ENCODE results near the gene PDCD2L.
"Not testable (repeated sequence)": the region's sequence is repeated elsewhere in the genome, so short reads cannot be mapped to it uniquely, and the experiment has no call there.

The PDCD2L gene

DNA sequence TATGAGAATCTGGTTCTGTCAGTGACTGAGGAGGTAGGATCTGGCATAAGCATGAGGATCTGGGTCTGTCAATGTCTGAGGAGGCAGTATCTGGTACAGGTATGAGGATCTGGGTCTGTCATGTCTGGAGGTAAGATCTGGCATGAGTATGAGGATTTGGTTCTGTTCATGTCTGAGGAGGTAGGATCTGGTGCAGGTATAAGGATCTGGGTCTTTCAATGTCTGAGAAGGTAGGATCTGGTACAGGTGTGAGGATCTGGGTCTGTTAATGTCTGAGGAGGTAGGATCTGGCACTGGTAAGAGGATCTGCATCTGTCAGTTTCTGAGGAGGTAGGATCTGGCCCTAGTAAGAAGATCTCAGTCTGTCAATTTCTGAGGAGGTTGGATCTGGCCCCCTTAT, 12.4 kb upstream of the PDCD2L start:
- H3K9me3 ChIP-seq, result no peaks in the 10 kb centered on the region; the same call in 1 of the 2 replicates
- no peak overlapping the region for H3K4me3 ChIP-seq (ENCODE audit: low read depth, low read length)
- H3K36me3 ChIP-seq, result peaks cover 90% of the 10 kb centered on the region
- no peaks in the 10 kb centered on the region for H3K27me3 ChIP-seq
- no peak for DNase-seq
- TF ChIP-seq, protein P1, sequence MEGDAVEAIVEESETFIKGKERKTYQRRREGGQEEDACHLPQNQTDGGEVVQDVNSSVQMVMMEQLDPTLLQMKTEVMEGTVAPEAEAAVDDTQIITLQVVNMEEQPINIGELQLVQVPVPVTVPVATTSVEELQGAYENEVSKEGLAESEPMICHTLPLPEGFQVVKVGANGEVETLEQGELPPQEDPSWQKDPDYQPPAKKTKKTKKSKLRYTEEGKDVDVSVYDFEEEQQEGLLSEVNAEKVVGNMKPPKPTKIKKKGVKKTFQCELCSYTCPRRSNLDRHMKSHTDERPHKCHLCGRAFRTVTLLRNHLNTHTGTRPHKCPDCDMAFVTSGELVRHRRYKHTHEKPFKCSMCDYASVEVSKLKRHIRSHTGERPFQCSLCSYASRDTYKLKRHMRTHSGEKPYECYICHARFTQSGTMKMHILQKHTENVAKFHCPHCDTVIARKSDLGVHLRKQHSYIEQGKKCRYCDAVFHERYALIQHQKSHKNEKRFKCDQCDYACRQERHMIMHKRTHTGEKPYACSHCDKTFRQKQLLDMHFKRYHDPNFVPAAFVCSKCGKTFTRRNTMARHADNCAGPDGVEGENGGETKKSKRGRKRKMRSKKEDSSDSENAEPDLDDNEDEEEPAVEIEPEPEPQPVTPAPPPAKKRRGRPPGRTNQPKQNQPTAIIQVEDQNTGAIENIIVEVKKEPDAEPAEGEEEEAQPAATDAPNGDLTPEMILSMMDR (IDR thresholded peaks at IDR 0.05; ENCODE audit: low read depth, low read length), result no peak
- H3K4me1 ChIP-seq, result no peaks in the 10 kb centered on the region

DNA sequence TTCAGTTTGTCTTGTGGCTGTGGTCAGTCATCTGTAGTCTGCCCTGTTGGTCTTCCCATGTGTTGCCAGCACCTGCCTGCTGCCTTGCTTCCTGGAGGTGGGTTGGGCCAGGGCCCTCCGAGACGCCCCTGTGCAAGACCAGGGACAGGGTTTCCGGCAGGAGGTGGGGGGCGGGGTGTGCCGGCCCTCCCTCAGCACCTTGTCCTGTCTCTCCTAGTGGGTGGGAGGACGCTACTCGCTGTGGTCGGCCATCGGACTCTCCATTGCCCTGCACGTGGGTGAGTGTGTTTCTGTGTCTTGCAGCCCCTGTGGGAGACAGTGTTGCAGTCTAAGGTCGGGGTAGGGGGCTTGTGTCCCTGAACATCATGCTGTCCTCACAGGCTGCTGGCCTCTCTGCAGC, 11.2 kb upstream of the PDCD2L start:
- TF ChIP-seq, protein P1 (IDR thresholded peaks at IDR 0.05; ENCODE audit: low read depth, low read length), result no peak
- peaks cover 92% of the 10 kb centered on the region for H3K36me3 ChIP-seq

DNA sequence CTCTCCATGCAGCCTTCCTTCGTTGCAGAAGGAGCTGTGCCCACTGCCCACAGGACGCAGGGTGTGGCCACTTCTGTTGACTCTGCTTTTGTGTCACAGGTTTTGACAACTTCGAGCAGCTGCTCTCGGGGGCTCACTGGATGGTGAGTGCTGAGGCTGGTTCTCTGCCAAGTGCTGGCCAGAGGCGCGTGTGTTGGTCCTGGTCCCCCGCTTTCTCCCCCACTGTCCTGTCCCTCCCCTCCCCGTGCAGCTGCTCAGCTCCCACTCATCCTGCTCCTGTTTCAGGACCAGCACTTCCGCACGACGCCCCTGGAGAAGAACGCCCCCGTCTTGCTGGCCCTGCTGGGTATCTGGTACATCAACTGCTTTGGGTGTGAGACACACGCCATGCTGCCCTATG, 10.6 kb upstream of the PDCD2L start:
- H3K36me3 ChIP-seq, result peaks cover 92% of the 10 kb centered on the region
- TF ChIP-seq, protein P1 (IDR thresholded peaks at IDR 0.05; ENCODE audit: low read depth, low read length), result no peak
- H3K4me1 ChIP-seq, result no peaks in the 10 kb centered on the region
- H3K4me3 ChIP-seq (ENCODE audit: low read depth, low read length), result no peak overlapping the region
- no peaks in the 10 kb centered on the region; the same call in 1 of the 2 replicates for H3K9me3 ChIP-seq
- DNase-seq, result no peak
- H3K27me3 ChIP-seq, result no peaks in the 10 kb centered on the region

More for the DNA sequence above, 11.2 kb upstream of the PDCD2L start:
- Histone ChIP-seq H3K9me3 (no peaks in the 10 kb centered on the region; the same call in 1 of the 2 replicates), H3K27me3 (no peaks in the 10 kb centered on the region), H3K4me3 (ENCODE audit: low read depth, low read length) (no peak overlapping the region), H3K4me1 (no peaks in the 10 kb centered on the region)
- DNase-seq, result no peak

DNA sequence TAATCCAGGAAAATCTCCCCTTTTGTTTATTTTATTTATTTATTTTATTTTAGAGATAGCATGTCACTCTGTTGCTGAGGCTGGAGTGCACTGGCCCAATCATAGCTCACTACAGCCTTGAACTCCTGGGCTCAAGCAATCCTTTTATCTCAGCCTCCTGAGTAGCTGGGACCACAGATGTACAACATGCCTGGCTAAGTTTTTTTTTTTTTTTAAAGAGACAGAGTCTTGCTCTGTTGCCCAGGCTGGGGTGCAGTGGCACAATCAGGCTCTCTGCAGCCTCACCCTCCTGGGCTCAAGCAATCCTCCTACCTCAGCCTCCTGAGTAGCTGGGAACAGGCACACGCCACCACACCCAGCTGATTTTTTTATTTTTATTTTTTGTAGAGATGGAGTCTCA, 6.3 kb upstream of the PDCD2L start:
- TF ChIP-seq, protein P1 (IDR thresholded peaks at IDR 0.05; ENCODE audit: low read depth, low read length), result no peak
- H3K4me1 ChIP-seq, result no peaks in the 10 kb centered on the region
- peaks cover 83% of the 10 kb centered on the region for H3K36me3 ChIP-seq
- H3K9me3 ChIP-seq, result no peaks in the 10 kb centered on the region
- H3K27me3 ChIP-seq, result no peaks in the 10 kb centered on the region
- no peak for DNase-seq
- H3K4me3 ChIP-seq (ENCODE audit: low read depth, low read length), result no peak overlapping the region

DNA sequence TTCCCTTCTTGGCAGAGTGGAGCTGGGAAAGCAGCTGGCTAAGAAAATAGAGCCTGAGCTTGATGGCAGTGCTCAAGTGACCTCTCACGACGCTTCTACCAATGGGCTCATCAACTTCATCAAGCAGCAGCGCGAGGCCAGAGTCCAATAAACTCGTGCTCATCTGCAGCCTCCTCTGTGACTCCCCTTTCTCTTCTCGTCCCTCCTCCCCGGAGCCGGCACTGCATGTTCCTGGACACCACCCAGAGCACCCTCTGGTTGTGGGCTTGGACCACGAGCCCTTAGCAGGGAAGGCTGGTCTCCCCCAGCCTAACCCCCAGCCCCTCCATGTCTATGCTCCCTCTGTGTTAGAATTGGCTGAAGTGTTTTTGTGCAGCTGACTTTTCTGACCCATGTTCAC, 4.3 kb upstream of the PDCD2L start:
- H3K4me1 ChIP-seq, result no peaks in the 10 kb centered on the region
- TF ChIP-seq, protein P1 (IDR thresholded peaks at IDR 0.05; ENCODE audit: low read depth, low read length), result no peak
- no peak overlapping the region for H3K4me3 ChIP-seq (ENCODE audit: low read depth, low read length)
- H3K36me3 ChIP-seq, result peaks cover 63% of the 10 kb centered on the region
- no peaks in the 10 kb centered on the region for H3K9me3 ChIP-seq
- H3K27me3 ChIP-seq, result no peaks in the 10 kb centered on the region
- no peak for DNase-seq

DNA sequence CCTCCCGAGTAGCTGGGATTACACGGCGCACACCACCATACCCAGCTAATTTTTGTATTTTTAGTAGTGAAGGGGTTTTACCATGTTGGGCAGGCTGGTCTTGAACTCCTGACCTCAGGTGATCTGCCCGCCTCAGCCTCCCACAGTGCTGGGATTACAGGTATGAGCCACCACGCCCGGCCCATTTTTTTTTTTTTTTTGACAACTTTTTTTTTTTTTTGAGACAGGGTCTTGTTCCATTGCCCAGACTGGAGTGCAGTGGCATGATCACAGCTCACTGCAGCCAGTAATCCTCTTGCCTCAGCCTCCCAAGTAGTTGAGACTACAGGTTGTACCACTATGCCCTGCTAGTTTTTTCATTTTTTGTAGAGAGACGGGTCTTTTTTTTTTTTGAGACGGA, 3.4 kb upstream of the PDCD2L start:
- H3K36me3 ChIP-seq, result peaks cover 55% of the 10 kb centered on the region
- not testable (repeated sequence) for H3K4me3 ChIP-seq (ENCODE audit: low read depth, low read length); H3K9me3 ChIP-seq; DNase-seq; H3K4me1 ChIP-seq; H3K27me3 ChIP-seq

DNA sequence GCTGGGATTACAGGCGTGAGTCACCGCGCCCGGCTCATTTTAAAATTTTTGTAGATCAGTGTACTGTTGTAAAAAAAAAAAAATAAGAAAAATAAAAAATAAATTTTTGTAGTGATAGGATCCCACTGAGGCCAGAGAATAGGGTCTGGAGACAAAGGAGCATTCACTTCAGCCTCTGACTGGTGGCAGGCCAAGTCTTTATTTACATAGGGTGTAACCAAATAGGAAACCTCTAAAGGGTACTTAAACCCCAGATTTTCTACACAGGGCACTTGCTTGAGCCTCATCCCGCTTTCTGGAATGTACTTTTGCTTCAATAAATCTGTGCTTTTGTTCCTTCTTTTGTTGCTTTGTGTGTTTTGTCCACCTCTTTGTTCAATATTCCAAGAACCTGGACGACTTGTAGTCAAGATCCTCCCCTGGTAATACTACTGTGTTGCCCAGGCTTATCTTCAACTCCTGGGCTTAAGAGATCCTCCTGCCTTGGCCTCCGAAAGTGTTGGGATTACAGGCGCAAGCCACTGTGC, 2.1 kb upstream of the PDCD2L start:
- peaks cover 43% of the 10 kb centered on the region for H3K36me3 ChIP-seq
- TF ChIP-seq, protein P1 (IDR thresholded peaks at IDR 0.05; ENCODE audit: low read depth, low read length), result no peak
- no peak overlapping the region for H3K4me3 ChIP-seq (ENCODE audit: low read depth, low read length)
- DNase-seq, result no peak
- no peaks in the 10 kb centered on the region for H3K4me1 ChIP-seq
- H3K9me3 ChIP-seq, result no peaks in the 10 kb centered on the region
- no peaks in the 10 kb centered on the region for H3K27me3 ChIP-seq
